Measurements from ENCODE around the gene LTN1.
"Not testable (repeated sequence)": the region's sequence is repeated elsewhere in the genome, so short reads cannot be mapped to it uniquely, and the experiment has no call there.

LTN1 gene, protein sequence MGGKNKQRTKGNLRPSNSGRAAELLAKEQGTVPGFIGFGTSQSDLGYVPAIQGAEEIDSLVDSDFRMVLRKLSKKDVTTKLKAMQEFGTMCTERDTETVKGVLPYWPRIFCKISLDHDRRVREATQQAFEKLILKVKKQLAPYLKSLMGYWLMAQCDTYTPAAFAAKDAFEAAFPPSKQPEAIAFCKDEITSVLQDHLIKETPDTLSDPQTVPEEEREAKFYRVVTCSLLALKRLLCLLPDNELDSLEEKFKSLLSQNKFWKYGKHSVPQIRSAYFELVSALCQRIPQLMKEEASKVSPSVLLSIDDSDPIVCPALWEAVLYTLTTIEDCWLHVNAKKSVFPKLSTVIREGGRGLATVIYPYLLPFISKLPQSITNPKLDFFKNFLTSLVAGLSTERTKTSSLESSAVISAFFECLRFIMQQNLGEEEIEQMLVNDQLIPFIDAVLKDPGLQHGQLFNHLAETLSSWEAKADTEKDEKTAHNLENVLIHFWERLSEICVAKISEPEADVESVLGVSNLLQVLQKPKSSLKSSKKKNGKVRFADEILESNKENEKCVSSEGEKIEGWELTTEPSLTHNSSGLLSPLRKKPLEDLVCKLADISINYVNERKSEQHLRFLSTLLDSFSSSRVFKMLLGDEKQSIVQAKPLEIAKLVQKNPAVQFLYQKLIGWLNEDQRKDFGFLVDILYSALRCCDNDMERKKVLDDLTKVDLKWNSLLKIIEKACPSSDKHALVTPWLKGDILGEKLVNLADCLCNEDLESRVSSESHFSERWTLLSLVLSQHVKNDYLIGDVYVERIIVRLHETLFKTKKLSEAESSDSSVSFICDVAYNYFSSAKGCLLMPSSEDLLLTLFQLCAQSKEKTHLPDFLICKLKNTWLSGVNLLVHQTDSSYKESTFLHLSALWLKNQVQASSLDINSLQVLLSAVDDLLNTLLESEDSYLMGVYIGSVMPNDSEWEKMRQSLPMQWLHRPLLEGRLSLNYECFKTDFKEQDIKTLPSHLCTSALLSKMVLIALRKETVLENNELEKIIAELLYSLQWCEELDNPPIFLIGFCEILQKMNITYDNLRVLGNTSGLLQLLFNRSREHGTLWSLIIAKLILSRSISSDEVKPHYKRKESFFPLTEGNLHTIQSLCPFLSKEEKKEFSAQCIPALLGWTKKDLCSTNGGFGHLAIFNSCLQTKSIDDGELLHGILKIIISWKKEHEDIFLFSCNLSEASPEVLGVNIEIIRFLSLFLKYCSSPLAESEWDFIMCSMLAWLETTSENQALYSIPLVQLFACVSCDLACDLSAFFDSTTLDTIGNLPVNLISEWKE (N-terminal part only)

GRCh38 chr21:28992526-28993292 lies at the start of gene LTN1:
Gene LTN1, minus strand, starts transcription at chr21:28992877. Its CDS starts 72 bp downstream, at chr21:28992805.
- peak; percentile 99 for DNase-seq

DNA sequence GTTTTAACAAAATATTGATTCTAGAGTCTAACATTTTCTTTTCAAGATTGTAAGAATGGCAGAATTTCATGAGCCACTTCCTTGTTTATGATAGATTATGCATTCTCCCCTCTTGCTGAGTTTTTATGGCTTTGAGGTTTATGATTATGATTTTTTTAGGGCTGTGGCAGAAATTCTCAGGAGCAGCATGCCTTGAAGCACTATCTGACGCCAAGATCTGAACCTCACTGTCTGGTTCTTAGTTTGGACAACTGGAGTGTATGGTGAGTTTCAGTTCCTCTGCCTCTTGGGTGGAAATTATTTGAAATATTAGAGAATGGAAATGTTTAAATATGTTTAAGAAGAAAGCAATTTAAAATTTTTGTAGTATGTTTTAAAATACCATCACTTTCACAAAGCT lies 42.0 kb upstream of the LTN1 start:
- no peak for DNase-seq

GRCh38 chr21:29033871-29034270 lies 41.2 kb upstream of the LTN1 start:
- DNase-seq: no peak

DNA sequence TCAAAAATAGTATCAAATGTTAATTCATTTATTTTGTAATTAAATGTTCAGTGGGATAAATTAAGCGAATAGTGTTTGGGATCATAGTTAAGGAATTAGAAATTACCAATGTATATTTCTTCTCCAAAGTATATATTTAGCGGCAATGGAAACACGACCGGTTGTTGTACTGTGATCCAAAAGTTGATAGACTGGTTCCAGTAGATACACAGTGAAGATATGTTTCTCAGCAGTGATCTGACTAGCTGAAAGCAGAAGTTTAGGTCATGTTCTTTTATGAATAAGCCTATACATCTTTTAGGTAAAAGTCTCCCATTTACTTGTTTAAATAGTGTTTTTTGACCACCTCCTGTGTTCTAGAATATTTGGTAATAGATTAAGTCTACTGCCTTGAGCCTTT lies 40.6 kb upstream of the LTN1 start:
- no peak for DNase-seq

DNA sequence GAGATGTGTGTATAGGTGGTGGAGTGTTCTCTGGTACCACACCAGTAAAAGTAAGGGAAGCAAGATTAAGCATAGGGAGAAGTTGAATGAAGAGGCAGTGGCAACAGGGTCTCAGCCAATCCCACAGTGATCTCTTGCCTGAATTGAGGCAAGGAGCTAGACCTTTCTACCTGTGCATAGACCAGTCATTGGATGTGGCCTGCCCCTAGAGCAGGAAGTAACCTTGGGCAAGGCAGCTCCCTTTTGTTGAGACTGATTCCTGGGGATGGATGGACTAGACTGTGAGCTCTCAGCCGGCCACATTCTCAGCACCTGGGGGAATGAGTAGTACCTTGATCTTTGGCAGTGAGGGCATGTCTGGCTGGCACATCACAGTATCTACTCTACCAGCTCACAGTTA lies 38.2 kb upstream of the LTN1 start:
- no peak for DNase-seq

DNA sequence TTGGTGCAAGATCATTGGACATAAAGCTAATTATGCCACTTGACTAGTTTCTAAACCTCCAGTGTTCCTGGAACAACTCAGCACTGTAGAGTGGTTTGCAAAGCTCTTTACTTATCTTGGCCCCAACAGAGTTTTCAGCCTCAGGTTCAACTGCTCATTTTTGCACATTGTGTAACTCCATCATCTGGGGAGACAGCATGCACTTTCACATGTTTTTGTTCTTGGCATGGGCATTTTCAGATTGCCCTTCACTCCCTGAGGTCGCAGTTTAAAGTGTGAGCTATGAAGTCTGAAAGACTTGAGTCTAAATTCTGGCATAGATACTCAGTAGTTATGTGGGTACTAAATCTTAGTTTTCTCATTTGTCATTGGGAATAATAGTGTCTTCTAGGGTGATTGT lies 36.8 kb upstream of the LTN1 start:
- DNase-seq: no peak

DNA sequence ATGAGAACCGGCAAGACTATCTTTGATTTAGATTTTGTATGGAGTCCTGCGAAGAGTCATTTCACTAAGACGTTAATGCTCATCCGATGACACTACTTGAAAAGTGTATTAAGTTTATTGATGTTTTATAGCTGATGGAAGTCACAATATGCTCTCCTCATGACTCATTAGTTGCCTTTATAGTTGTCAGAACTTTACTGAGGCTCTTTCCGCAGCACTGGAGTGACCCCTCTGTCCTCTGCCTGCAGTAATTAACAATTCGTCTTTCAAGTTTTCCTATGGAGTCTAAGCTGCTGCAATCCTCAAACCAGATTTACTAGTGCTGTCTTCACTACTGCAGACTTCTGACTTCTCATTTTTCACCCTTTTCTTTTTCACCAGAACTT lies 32.6 kb upstream of the LTN1 start:
- DNase-seq: no peak

DNA sequence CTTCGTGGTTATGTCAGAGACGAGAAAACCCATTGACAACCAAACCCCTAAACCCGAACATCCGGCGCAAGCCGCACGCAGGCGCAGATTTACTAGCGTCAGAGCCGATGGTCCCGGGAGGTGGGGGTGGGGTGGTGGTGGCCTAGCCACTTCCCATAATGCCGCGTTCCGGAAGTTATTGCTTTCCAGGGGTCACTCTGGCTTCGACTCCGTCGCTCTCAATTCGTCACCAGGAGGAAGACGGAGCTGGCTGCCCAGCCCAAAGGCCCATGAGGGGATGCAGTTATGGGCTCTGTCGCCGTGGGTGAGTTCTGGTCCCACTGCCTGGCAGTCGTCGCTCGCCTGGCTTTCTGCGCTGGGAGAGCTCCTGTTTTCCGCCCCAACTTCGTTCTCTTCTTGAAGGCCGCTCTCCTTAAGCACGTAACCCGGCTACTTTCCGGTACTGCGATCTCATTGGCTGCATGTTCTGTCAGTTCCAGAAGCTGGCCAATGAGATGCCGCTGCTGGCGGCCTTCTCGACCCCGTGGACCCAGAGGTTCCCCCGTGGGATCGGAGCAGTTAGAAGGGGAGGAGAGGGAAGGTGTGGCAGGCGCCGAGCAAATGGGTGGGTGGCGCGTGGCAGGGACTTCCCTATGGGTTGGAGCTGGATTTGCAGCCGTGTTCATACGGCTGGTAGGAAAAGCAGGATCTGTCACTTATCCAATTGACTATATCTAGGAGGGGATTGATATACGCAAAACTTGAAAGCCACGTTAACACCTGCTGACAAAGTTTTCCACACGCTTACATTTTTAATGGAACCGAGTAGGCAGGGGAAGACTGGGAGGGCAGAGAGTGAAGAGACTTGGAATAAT lies 32.0 kb upstream of the LTN1 start, which contains the start of gene USP16:
Gene USP16 (plus strand): TSS at position 195 of the 854 bp plus-strand sequence. CDS start 3,246 bp downstream, outside the sequence.
- peak; percentile 98 for DNase-seq

DNA sequence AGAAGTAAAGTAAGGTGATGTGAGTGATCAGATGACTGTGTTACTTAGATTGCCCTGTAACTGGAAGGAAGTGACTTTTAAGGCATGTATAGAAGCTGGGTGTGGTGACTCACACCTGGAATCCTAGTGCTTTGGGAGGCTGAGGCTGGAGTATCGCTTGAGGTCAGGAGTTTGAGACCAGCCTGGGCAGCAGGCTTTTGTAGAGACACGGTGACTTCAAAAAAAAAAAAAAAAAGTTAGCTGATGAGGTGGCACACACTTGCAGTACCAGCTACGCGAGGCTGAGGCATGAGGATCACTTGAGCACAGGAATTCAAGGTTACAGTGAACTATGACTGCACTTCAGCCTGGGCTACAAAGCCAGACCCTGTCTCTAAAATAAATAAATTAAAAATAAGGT lies 29.5 kb upstream of the LTN1 start:
- no peak for DNase-seq

- DNase-seq: peak; percentile 52
Measured at GRCh38 chr21:29018540-29018939, 25.9 kb upstream of the LTN1 start.

- no peak for DNase-seq
Measured at GRCh38 chr21:29017639-29018237, 25.1 kb upstream of the LTN1 start.

DNA sequence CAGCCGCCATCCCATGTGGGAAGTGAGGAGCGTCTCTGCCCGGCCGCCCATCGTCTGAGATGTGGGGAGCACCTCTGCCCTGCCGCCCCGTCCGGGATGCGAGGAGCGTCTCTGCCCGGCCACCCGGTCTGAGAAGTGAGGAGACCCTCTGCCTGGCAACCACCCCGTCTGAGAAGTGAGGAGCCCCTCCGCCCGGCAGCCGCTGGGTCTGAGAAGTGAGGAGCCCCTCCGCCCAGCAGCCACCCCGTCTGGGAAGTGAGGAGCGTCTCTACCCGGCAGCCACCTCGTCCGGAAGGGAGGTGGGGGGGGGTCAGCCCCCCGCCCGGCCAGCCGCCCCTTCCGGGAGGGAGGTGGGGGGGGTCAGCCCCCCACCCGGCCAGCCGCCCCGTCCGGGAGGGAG lies 18.6 kb upstream of the LTN1 start:
- DNase-seq: not testable (repeated sequence)

GRCh38 chr21:29008367-29008766 lies 15.7 kb upstream of the LTN1 start:
- DNase-seq: no peak

- DNase-seq: no peak
Measured at GRCh38 chr21:29007810-29008209, 15.1 kb upstream of the LTN1 start.

GRCh38 chr21:29007135-29007534 lies 14.5 kb upstream of the LTN1 start:
- no peak for DNase-seq

DNA sequence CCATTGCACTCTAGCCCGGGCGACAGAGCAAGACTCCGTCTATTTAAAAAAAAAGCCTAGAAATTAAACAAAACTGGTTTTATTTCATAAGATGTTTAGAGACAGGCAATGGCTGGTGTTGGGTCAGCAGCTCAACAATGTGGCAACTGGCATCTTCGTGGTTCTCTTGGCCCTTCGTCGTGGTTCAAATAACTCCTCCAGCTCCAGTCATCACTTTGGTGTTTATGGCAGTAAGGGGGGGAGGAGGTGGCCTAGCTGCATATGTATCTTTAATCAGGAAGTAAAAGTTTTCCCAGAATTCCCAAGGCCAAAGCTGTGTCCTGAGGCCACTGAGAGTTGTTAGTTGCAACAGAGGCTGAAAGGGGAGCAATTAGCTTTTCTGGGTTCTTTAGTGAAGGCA lies 13.0 kb upstream of the LTN1 start:
- DNase-seq: no peak

- DNase-seq: peak; percentile 97
Measured at GRCh38 chr21:29002442-29003144, 9.9 kb upstream of the LTN1 start.

DNA sequence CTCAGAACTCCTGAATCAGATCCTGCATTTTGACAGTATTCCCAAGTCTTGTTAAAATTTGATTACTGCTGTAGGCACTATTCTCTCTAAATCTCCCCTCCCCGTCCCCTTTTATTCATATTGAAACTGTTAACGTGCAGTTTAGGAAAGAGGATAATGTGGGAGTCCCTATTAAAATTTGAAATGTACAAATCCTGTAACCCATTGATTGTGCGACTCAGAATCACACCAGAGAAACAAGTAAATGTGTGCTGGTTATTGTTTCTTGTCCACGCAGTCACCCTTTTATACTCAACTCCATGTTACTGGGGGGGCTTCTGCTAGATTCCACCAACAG lies 584 bp upstream of the LTN1 start:
- no peak for DNase-seq

GRCh38 chr21:28991861-28992525 lies 684 bp downstream of the LTN1 start:
- DNase-seq: peak; percentile 32

DNA sequence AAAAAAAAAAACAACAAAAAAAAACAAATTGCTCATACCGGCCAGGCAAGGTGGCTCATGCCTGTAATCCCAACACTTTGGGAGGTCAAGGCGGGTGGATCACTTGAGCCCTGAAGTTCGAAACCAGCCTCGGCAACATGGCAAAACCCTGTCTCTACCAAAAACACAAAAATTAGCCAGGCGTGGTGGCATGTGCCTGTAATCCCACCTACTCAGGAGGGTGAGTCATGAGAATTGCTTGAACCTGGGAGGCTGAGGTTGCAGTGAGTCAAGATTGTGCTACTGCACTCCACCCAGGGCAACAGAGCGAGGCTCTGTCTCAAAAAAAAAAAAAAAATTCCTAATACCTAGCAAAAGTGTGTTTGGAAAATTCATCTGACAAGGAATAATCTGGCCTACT lies 4.5 kb downstream of the LTN1 start:
- not testable (repeated sequence) for DNase-seq

Data from hematopoietic multipotent progenitor cell treated with erythropoietin and hydrocortisone succinate and interleukin-3 and kit ligand, for 8 days (in vitro differentiated cells).